K562 (cell line): ENCODE data around the gene BROX. TPM values are rescaled to one million over a fixed set of nuclear protein-coding genes. Genes with fewer than 3 reads are reported as not detected.

Source experiments
- ARNT ChIP-seq, 2 experiments: fragments of 450-650 bp; IDR thresholded peaks; 2 replicates each; pipeline ENCODE4 v1.6.1; 2016; ENCODE audit warnings: mild to moderate bottlenecking in 1 of 2
- BRD9 ChIP-seq: fragments of 450-650 bp; IDR thresholded peaks from 2 replicates; pipeline ENCODE4 v1.6.1; 2018; ENCODE audit warnings: low read depth; ENCODE audit not compliant: partially characterized antibody
- CTBP1 ChIP-seq: fragments of 450-650 bp; IDR thresholded peaks from 2 replicates; pipeline ENCODE4 v1.6.1; 2016; ENCODE audit warnings: borderline replicate concordance
- DMBX1 ChIP-seq: fragments of 250-450 bp; sonication (Bioruptor Pico); IDR thresholded peaks from 2 replicates; pipeline ENCODE4 v1.8.0; 2022; ENCODE audit warnings: inconsistent platforms, mild to moderate bottlenecking, moderate library complexity, borderline replicate concordance
- ELF1 ChIP-seq: fragments of 200-800 bp; sonication (Bioruptor generic); IDR thresholded peaks from 2 replicates; pipeline ENCODE4 v1.6.1; 2016; ENCODE audit warnings: missing genetic modification characterization, missing compliant biosample characterization
- FOSL1 ChIP-seq: fragments of 200-800 bp; sonication (Bioruptor generic); conservative IDR thresholded peaks from 2 replicates; pipeline ENCODE4 v1.6.1; 2016; ENCODE audit warnings: missing genetic modification characterization, missing compliant biosample characterization
- GABPA ChIP-seq: fragments of 200-800 bp; sonication (Bioruptor generic); conservative IDR thresholded peaks from 2 replicates; pipeline ENCODE4 v1.6.1; 2016; ENCODE audit warnings: low read depth, missing genetic modification characterization, missing compliant biosample characterization
- GATAD2A ChIP-seq: fragments of 450-650 bp; IDR thresholded peaks from 2 replicates; pipeline ENCODE4 v1.6.1; 2017
- HNRNPUL1 ChIP-seq: fragments of 200-400 bp; formaldehyde crosslinking; IDR thresholded peaks from 2 replicates; pipeline ENCODE4 v1.6.1; 2017; ENCODE audit warnings: low read length
- KDM2B ChIP-seq: fragments of 250-450 bp; sonication (Bioruptor Pico); IDR thresholded peaks from 2 replicates; pipeline ENCODE4 v1.8.0; 2021; ENCODE audit warnings: mild to moderate bottlenecking, moderate library complexity
- KHSRP ChIP-seq: fragments of 450-650 bp; IDR thresholded peaks from 2 replicates; pipeline ENCODE4 v1.6.1; 2017
- MAFK ChIP-seq: IDR thresholded peaks from 2 replicates; pipeline ENCODE4 v1.6.1; 2011; ENCODE audit warnings: low read length, improper control_type of control experiment
- POLR3G ChIP-seq: IDR thresholded peaks from 2 replicates; pipeline ENCODE4 v1.6.1; 2011; ENCODE audit not compliant: insufficient read length, insufficient replicate concordance; ENCODE audit errors: extremely low read depth
- PPARD ChIP-seq: fragments of 250-450 bp; sonication (Bioruptor Pico); IDR thresholded peaks from 2 replicates; pipeline ENCODE4 v1.8.0; 2022; ENCODE audit warnings: inconsistent platforms, mild to moderate bottlenecking, moderate library complexity
- PTRF ChIP-seq: fragments of 450-650 bp; IDR thresholded peaks from 2 replicates; pipeline ENCODE4 v1.6.1; 2016; ENCODE audit warnings: mild to moderate bottlenecking, missing genetic modification characterization, missing compliant biosample characterization
- PURB ChIP-seq: sonication (generic); formaldehyde crosslinking; IDR thresholded peaks from 2 replicates; pipeline ENCODE4 v1.9.0; 2021; ENCODE audit warnings: low read depth, mild to moderate bottlenecking, missing genetic modification reagents
- SIX5 ChIP-seq, 2 experiments: IDR thresholded peaks; 2 replicates each; pipeline ENCODE4 v1.6.1; 2011; ENCODE audit warnings: low read length in 2 of 2, borderline replicate concordance in 1 of 2, low read depth in 1 of 2, mild to moderate bottlenecking in 1 of 2, moderate library complexity in 1 of 2; ENCODE audit not compliant: insufficient read depth in 1 of 2
- SMARCC2 ChIP-seq: fragments of 450-650 bp; IDR thresholded peaks from 2 replicates; pipeline ENCODE4 v1.6.1; 2017; ENCODE audit warnings: antibody characterized with exemption, moderate library complexity, mild to moderate bottlenecking, low read depth
- SPI1 ChIP-seq: IDR thresholded peaks from 2 replicates; pipeline ENCODE4 v1.6.1; 2011; ENCODE audit warnings: low read depth, low read length, control low read depth, borderline replicate concordance
- TCF3 ChIP-seq: sonication (generic); formaldehyde crosslinking; IDR thresholded peaks from 2 replicates; pipeline ENCODE4 v1.4.0; 2020; ENCODE audit warnings: mild to moderate bottlenecking, missing genetic modification reagents
- TCFL5 ChIP-seq: fragments of 250-450 bp; sonication (Bioruptor Pico); conservative IDR thresholded peaks from 2 replicates; pipeline ENCODE4 v1.6.1; 2021; ENCODE audit warnings: mild to moderate bottlenecking, moderate library complexity, matching md5 sums
- ZBTB17 ChIP-seq: fragments of 450-650 bp; formaldehyde crosslinking; IDR thresholded peaks from 2 replicates; pipeline ENCODE4 v1.4.0; 2020; ENCODE audit warnings: mild to moderate bottlenecking
- ZFP1 ChIP-seq: fragments of 450-650 bp; formaldehyde crosslinking; IDR thresholded peaks from 2 replicates; pipeline ENCODE4 v1.4.0; 2020; ENCODE audit warnings: mild to moderate bottlenecking, mixed read lengths
- ZFX ChIP-seq: sonication (generic); formaldehyde crosslinking; IDR thresholded peaks from 2 replicates; pipeline ENCODE4 v1.8.0; 2022; ENCODE audit warnings: mild to moderate bottlenecking, missing genetic modification reagents, moderate library complexity
- ZNF197 ChIP-seq: fragments of 200-800 bp; sonication (Bioruptor generic); IDR thresholded peaks from 2 replicates; pipeline ENCODE4 v1.6.1; 2016; ENCODE audit warnings: low read depth, missing genetic modification characterization, missing compliant biosample characterization
- ZNF232 ChIP-seq: sonication (generic); formaldehyde crosslinking; IDR thresholded peaks from 2 replicates; pipeline ENCODE4 v1.8.0; 2022; ENCODE audit warnings: mild to moderate bottlenecking, missing genetic modification reagents
- ZNF274 ChIP-seq: IDR thresholded peaks from 2 replicates; pipeline ENCODE4 v1.6.1; 2011; ENCODE audit warnings: low read depth, mild to moderate bottlenecking, low read length, moderate library complexity, borderline replicate concordance
- ZNF282 ChIP-seq: sonication (generic); formaldehyde crosslinking; IDR thresholded peaks from 2 replicates; pipeline ENCODE4 v1.8.1; 2023; ENCODE audit warnings: missing genetic modification reagents
- ZNF347 ChIP-seq: fragments of 450-650 bp; formaldehyde crosslinking; IDR thresholded peaks from 2 replicates; pipeline ENCODE4 v1.4.0; 2020; ENCODE audit warnings: low read depth, mild to moderate bottlenecking, moderate library complexity
- polyA plus RNA-seq, 8 experiments: library from polyadenylated mRNA; depleted of rRNA in 4 of 8; stranded (reverse) in 5 of 8; unstranded in 3 of 8; fragments of >200 nt; fragmentation: Nextera tagmentation in 2 of 8; fragmentation: Illumina TruSeq in 1 of 8; extraction: Ambion mirVana in 2 of 8; extraction: Trizol in 1 of 8; gene quantifications; 2 replicates each; pipeline versions ENCODE4 v1.2.1 to v1.2.3, GENCODE V29; 2011 to 2014; ENCODE audit warnings: inconsistent platforms in 1 of 8, missing spikeins in 1 of 8
- total RNA-seq, 7 experiments: library from RNA; depleted of rRNA in 6 of 7; stranded (reverse); fragments of >200 nt in 6 of 7; fragmentation: Illumina TruSeq in 2 of 7; extraction: Trizol in 2 of 7; gene quantifications; 2 replicates each; pipeline versions ENCODE4 v1.2.1 to v1.2.3, GENCODE V29; 2011 to 2021; ENCODE audit warnings: low replicate concordance in 1 of 7
- TF ChIP-seq, protein P1 (sequence below): sonication (generic); formaldehyde crosslinking; IDR thresholded peaks from 2 replicates; pipeline ENCODE4 v1.8.0; 2022; ENCODE audit warnings: missing genetic modification reagents, mild to moderate bottlenecking, borderline replicate concordance
- TF ChIP-seq, protein P2 (sequence below): fragments of 250-450 bp; sonication (Bioruptor Pico); IDR thresholded peaks from 2 replicates; pipeline ENCODE4 v1.5.1; 2021; ENCODE audit warnings: mild to moderate bottlenecking

BROX gene
- total and polyA plus RNA-seq, 9 of the 15 experiments (the other 6 are each of a cell fraction or from before 2014, with no cell fraction given), result 9.4 to 153 (median 45.1) TPM

DNA sequence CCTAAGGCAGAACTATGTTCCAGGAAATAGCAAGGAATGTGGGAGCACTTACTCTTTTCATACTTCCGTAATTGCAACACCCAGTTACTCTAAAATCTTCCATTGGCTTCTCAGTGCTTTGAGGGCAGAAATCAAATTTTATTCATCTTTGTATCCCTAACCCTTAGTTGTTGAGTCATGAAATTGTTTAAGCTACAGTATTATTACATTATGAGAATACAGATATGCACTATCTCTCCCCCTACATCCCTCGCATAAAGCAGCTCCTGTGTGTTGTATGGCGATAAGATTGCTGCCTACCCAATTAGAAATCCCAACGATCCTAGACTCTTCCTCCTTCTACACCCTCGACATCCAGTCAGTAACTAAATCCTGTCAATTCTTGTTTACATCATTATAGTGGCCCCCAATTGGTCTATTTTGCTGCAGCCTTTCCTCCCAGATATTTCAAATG is 2.6 kb upstream of the BROX start (continued):
- TF ChIP-seq, protein P1, sequence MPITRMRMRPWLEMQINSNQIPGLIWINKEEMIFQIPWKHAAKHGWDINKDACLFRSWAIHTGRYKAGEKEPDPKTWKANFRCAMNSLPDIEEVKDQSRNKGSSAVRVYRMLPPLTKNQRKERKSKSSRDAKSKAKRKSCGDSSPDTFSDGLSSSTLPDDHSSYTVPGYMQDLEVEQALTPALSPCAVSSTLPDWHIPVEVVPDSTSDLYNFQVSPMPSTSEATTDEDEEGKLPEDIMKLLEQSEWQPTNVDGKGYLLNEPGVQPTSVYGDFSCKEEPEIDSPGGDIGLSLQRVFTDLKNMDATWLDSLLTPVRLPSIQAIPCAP (CRISPR knock-in tag), result no peak
- TF ChIP-seq FOSL1, result peak; percentile 72
- TF ChIP-seq BRD9, result no peak
- no peak for TF ChIP-seq ZNF232 (CRISPR knock-in tag)
- TF ChIP-seq CTBP1, result peak; percentile 62; the same call in 1 of the 2 replicates
- no peak for TF ChIP-seq POLR3G
- TF ChIP-seq ZNF197, result no peak
- TF ChIP-seq HNRNPUL1, result no peak
- TF ChIP-seq TCFL5, result no peak
- TF ChIP-seq SIX5 (IDR thresholded peaks at IDR 0.05; ENCODE audit: borderline replicate concordance in 1 of 2, insufficient read depth in 1 of 2, low read depth in 1 of 2, low read length in 2 of 2), result no peak
- TF ChIP-seq SMARCC2, result 0 out of 2 replicates have a peak, but pooled peaks have one; percentile 70
- TF ChIP-seq PURB (CRISPR knock-in tag), result no peak
- TF ChIP-seq ARNT (IDR thresholded peaks at IDR 0.05), result peak; percentile 23 to 65; a peak in 1 of 4 replicates
- TF ChIP-seq DMBX1 (CRISPR knock-in tag), result 0 out of 2 replicates have a peak, but pooled peaks have one; percentile 43
- peak; percentile 54; the same call in 1 of the 2 replicates for TF ChIP-seq ZBTB17 (CRISPR knock-in tag)
- no peak for TF ChIP-seq PTRF (tag)
- no peak for TF ChIP-seq GATAD2A
- no peak for TF ChIP-seq ZFX (CRISPR knock-in tag)
- no peak for TF ChIP-seq SPI1
- TF ChIP-seq TCF3 (CRISPR knock-in tag), result peak; percentile 92
- peak; percentile 65; the same call in 1 of the 2 replicates for TF ChIP-seq MAFK
- no peak for TF ChIP-seq ZFP1 (CRISPR knock-in tag)
- no peak for TF ChIP-seq KDM2B (CRISPR knock-in tag)
- TF ChIP-seq, protein P2, sequence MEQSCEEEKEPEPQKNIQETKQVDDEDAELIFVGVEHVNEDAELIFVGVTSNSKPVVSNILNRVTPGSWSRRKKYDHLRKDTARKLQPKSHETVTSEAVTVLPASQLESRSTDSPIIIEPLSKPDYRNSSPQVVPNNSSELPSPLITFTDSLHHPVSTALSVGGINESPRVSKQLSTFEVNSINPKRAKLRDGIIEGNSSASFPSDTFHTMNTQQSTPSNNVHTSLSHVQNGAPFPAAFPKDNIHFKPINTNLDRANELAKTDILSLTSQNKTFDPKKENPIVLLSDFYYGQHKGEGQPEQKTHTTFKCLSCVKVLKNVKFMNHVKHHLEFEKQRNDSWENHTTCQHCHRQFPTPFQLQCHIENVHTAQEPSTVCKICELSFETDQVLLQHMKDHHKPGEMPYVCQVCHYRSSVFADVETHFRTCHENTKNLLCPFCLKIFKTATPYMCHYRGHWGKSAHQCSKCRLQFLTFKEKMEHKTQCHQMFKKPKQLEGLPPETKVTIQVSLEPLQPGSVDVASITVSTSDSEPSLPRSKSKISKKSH (CRISPR knock-in tag), result no peak
- TF ChIP-seq KHSRP, result no peak
- no peak for TF ChIP-seq GABPA (tag)
- TF ChIP-seq ZNF282 (CRISPR knock-in tag), result no peak
- TF ChIP-seq ZNF347 (CRISPR knock-in tag), result no peak
- peak; percentile 56 for TF ChIP-seq ELF1 (tag)
- TF ChIP-seq PPARD (CRISPR knock-in tag), result no peak
- 0 out of 2 replicates have a peak, but pooled peaks have one; percentile 55 for TF ChIP-seq ZNF274
